KOPT-K1 (cell line): Measurements from ENCODE around the gene CD93.

ENCODE experiments used
- H3K27ac ChIP-seq: fragments of 200-600 bp; sonication (generic); 2 replicates; pipeline ENCODE4 v1.5.1; 2016; ENCODE audit warnings: antibody characterized with exemption, mild to moderate bottlenecking, low read depth, low read length; ENCODE audit not compliant: poor library complexity, severe bottlenecking
- H3K36me3 ChIP-seq: fragments of 200-600 bp; sonication (generic); 2 replicates; pipeline ENCODE4 v1.5.1; 2017; ENCODE audit warnings: antibody characterized with exemption, mild to moderate bottlenecking, low read length, moderate library complexity; ENCODE audit not compliant: insufficient read depth
- H3K9me3 ChIP-seq: fragments of 200-600 bp; sonication (generic); 2 replicates; pipeline ENCODE4 v1.5.1; 2017; ENCODE audit warnings: antibody characterized with exemption, low read length, mild to moderate bottlenecking; ENCODE audit not compliant: insufficient read depth, poor library complexity, severe bottlenecking

Gene CD93

DNA sequence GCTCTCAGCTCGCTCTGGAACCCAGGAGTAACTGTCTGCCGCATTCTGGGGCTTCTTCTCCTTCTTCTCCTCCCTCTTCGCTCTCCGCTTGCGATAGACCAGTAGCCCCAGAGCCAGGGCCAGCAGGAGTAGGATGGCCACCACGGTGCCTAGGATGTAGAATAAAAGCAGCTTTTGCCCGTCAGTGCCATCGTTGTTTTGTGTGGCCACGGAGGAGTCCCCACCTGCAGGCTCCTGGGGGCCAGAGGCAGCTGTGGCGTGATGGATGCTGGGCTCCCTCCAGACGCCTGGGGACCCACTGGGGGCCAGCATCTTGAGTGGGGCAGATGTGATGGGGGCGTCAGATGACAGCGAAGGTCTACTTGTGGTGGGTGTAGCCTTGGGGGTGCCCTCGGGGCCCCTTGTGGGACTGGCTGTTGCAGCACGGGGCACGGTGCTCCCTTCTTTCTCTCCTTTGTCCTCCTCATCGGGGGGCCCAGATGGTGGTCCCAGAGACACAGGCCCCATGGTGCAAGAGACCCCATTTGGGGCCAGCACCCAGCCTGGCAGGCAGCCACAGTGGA is 1.8 kb downstream of the CD93 start:
- Histone ChIP-seq H3K36me3 (no peaks in the 10 kb centered on the region), H3K9me3 (no peaks in the 10 kb centered on the region), H3K27ac (no peak overlapping the region)

DNA sequence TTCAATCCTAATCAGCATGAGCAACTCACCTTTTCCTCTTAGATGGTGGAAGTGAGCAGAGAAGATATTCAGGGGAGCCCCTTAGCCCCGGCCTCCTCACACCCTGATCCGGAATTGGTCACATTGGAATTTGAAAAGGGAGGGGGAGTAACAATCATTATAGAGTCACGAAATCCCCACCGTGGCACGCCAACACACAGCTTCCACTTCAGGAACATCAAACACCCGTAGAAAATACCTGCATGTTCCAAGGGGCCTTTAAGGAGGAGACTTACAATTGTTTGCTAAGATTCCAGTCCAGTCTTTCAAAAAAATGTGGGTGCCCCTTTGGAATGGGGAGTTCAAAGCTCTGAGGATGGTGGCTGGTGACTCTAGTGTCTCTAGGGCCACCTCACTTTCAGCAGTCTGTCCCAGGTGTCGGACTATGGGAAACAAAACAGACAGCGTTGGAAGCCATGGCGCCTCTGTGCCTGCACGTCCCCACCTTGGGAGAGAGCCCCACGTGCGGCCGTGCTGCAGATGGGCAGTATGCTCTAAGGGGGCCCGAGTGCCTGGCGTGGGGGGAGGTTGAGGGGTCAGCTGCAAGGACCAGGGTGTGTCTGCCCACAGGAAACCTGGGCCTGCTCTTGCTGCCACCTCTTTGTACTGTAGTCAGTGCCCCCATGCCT is 2.4 kb downstream of the CD93 start:
- Histone ChIP-seq H3K36me3 (no peaks in the 10 kb centered on the region), H3K27ac (no peak overlapping the region), H3K9me3 (no peaks in the 10 kb centered on the region)

DNA sequence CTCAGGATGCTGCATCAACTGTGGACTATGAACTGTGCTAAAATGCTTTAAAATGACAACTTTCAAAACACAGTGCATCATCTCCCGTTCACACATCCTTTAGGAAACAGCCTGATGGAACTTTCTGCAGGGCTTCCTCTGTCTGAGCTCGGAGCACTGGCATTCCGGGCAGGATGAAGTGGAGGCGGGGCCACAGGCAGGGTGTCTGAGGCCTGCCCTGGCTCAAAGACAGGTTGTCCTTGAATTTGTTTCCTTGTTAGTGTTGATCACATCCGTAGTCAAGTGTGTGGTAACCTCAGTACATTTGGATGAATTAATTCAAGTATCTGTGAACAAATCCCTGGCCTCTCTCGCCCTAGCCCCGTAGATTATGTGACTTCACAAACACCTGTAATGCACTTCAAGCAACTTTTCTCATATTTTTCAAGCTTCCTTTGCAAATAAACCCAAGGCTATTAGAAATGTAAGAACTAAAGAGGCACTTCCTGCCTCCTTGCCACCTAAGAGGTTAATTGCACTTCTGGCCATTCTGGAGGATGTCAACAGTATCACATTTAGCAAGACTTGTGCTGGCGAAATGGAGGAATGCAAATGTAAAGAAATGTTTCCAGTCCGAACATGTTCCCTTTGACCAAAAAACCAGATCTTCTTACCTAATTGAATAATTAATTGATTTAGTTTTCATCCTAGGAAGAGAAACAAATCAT is 3.1 kb downstream of the CD93 start:
- H3K27ac ChIP-seq = no peak overlapping the region
- no peaks in the 10 kb centered on the region for H3K36me3 ChIP-seq
- H3K9me3 ChIP-seq = no peaks in the 10 kb centered on the region

DNA sequence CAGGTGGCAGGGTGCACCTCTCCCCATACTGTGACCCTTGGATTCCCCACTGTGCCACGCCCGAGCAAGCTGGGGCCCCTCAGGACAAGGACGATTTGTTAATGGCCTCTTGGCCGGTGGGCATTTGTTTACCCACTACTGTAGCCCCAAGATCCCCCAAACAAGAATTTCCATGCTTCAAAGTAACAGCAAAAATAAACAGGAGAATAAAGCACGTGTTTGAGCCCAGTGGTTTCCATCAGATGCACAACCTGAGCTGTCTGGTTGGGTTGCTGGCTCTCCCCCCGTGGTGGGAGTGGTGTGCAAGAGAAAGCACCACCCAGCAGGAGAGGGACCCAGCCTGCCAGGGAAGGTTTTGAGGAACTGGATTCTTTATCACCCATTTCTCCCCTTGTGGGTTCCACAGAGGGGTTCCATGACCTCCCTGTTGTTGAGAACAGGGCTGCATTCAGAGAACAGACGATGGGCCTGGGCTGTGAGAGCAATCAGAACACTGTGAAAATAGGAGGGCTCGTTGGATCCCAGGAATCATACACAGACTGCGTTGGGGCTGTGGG is 4.8 kb downstream of the CD93 start:
- H3K36me3 ChIP-seq = no peaks in the 10 kb centered on the region
- no peak overlapping the region for H3K27ac ChIP-seq
- H3K9me3 ChIP-seq = no peaks in the 10 kb centered on the region

DNA sequence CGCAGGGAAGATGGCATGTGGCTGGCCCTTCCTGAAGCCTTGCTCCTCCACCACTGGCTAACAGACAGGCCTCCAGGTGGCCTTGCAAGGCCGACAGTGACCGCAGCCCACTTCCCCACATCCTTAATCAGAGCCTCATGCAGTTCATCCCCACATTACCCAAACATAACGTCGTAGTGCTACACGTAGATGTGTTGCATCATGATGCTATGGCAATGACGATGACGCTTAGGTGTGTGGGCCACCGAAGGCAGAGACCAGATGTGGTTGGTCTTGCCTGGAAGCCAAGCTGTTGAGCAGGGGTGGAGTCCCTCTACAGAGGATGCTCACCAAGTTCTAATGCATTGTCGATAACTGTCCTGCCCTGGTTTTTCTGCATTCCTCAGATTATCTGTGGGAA is 5.6 kb downstream of the CD93 start:
- Histone ChIP-seq H3K36me3 (no peaks in the 10 kb centered on the region), H3K27ac (no peak overlapping the region), H3K9me3 (no peaks in the 10 kb centered on the region)

DNA sequence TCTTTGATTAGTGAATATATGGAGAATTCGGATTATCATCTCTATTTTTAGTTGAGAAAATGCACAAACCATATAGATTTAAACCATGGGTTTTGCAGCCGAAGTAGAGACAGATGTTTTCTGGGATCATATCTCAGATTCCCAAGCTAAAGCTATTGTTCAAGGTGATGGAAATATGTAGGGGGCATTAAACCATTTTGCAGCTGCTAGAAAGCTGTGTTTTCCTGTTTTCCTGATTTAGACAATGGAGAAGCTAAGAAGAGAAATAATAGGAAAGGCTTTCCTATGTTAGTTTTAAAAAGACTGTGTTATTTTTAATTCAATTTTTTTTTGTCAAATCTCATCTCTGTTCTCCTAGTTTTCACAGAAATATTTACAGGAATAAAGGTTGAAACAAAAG is 6.2 kb downstream of the CD93 start:
- H3K27ac ChIP-seq = no peak overlapping the region
- H3K36me3 ChIP-seq = no peaks in the 10 kb centered on the region
- no peaks in the 10 kb centered on the region for H3K9me3 ChIP-seq

DNA sequence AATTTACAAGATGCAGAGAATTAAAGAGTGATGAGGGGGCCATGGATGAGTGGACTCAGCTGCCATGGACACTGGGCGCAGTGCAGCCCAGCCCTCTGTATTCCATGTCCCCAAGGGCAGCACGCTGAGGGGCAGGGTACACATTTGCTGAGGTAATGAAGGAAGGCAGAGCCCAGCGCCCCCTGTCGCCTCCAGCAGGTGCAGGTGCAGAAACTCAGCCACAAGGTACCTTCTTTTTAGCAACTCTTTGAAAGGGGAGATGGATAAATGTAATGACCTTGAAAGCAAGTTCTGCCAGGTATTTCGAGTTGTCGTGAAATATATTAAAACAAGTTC is 7.1 kb downstream of the CD93 start:
- no peak overlapping the region for H3K27ac ChIP-seq
- H3K36me3 ChIP-seq = no peaks in the 10 kb centered on the region
- H3K9me3 ChIP-seq = no peaks in the 10 kb centered on the region

DNA sequence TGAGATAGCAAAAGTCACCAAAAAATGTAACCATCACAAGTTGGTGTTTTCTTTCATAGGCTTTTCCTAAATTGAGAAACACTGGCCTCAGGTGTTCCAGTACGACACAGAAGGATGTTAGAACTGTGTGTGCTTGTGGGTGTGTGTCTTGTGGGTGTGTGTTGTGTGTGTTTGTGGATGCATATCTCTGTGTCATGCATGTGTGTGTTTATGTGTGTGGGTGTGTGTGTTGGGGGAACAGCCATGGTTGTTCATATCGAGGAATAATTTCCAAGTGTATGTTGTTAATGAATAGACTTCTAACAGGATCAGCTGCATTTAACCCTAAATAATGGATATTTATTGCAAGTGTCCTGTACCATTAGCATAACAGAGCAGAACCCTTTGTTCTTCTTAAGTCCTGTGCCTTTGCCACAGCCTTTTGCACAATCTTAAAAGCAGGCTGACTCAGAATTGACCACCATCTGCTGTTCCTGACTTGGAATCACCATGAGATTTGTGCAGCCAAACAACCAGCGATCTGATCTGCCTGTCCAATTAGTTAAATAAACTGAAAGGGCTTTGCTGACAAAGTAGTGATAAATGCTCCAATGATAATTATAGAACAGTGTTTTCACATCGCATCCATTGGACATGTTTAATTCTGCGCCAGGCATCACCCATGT is 7.6 kb downstream of the CD93 start:
- H3K36me3 ChIP-seq = no peaks in the 10 kb centered on the region
- H3K27ac ChIP-seq = no peak overlapping the region
- no peaks in the 10 kb centered on the region for H3K9me3 ChIP-seq

DNA sequence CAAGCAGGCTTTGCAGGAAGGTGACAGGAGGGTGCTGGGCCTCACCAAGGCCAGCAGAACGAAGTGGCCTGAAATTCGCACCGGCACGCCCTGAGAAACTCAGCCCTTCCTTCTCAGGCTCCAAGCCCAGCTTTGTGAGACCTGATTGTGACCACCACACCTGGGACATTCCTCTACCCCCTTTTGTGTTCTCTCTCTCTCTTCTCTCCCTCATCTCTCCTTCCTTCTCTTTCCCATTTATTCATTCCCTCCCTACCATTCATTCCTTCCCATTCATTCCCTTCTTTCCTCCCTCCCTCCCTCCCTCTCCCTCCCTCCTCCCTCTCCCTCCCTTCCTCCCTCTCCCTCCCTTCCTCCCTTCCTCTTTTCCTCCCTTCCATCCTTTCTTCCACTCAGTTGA is 8.8 kb downstream of the CD93 start:
- Histone ChIP-seq H3K9me3 (no peaks in the 10 kb centered on the region), H3K36me3 (no peaks in the 10 kb centered on the region), H3K27ac (no peak overlapping the region)

DNA sequence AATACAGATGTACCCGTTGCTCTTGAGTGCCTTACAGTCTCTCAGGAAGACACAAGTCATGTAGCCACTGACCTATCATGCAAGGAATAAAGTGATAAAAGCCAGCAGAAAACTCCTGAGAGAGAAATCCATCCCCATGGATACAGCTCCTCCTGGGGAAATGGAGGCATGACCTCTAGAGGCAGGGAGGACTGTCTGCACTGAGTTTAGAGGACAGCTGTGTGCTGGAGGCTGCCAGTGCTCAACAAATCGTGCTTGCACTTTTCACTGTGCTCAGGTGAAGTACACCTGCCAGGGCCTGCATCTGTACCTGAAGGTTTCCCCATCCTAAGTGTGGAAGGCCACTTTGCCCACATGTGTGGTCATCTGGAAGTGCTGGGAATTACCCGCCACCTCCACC is 12.1 kb downstream of the CD93 start:
- no peaks in the 10 kb centered on the region for H3K36me3 ChIP-seq
- no peaks in the 10 kb centered on the region for H3K9me3 ChIP-seq
- H3K27ac ChIP-seq = no peak overlapping the region

DNA sequence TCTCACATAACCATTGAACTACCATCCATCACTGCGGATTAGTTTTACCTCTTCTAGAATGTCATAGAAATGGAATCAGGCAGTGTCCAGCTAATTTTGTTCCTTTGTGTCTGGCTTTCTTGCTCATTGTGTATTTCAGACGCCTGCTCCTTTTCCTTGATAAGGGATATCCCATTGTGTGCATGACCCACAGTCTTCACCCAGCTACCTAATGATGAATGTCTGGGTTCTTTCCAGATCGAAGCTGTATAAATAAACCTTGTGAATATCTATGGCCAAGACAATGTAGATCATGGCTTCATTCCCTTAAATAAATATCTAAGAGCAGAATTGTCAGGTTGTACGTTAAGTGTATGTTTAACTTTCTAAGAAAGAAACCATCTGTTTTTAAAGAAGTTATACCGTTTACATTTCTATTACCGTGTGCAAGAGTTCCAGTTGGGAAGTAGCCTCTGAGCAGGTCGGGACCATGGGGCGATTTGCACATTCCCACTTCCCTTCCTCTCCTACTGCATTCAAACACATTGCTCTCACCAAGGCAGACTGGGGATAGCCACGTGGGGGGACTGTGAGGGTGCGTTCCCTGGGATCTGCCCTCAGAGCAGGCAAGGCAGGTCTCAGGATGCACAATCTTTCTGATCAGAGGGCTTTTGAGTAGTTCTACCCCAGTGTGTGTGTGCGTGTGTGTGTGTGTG is 13.1 kb downstream of the CD93 start:
- Histone ChIP-seq H3K36me3 (no peaks in the 10 kb centered on the region), H3K27ac (no peak overlapping the region), H3K9me3 (no peaks in the 10 kb centered on the region)

DNA sequence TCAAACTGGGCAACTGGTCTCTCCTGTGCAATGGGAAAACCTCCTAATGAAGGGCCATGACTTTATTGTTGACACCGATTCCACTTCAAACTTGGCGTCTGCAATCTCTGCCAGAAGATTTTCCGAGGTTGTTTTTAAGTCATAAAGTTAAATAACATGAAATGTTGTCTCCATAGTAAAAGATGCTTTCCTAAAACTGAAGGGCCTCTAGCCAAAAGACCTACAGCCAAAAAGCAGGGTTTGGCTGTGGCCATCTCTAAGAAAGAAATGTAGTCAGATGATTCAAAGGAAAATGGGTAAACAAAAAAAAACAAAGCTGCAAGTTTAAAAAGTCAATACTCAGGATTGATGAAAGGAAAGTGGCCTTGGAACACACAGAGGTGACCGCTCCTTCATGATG is 14.1 kb downstream of the CD93 start:
- Histone ChIP-seq H3K9me3 (no peaks in the 10 kb centered on the region), H3K27ac (no peak overlapping the region), H3K36me3 (no peaks in the 10 kb centered on the region)

DNA sequence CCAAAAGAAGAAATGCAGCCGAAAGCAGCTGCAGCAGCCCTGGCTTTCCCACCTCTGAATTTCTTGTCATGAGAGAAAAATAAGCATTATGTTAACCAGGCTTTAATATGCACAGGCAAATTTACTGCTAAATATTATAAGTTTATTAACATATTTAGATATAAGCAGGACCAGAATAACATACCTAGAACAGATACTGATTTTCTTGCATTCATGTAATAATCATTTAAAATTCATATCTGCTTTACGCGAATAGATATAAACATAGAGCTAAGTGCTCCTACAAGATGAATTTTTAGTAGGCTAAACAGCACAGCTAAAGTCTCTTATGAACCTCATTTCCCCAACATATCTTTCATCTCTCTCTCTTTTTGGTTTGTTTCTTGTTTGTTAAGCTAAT is 14.7 kb downstream of the CD93 start:
- H3K36me3 ChIP-seq = no peaks in the 10 kb centered on the region
- H3K27ac ChIP-seq = no peak overlapping the region
- no peaks in the 10 kb centered on the region for H3K9me3 ChIP-seq

DNA sequence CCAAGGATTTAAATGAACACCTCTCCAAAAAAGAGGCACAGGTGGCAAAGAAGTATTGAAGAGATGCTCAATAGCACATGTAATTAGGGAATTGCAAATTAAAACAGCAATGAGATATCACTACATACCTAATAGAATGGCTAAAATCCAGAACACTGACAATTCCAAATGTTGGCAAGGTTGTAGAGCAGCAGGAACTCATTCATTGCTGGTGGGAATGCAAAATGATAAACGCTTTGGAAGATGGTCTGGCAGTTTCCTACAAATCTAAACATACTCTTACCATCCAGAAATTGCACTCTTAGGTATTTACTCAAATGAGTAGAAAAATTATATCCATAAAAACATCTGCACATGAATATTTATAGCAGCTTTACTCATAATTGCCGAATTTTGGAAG is 17.0 kb downstream of the CD93 start:
- H3K9me3 ChIP-seq = no peaks in the 10 kb centered on the region
- no peak overlapping the region for H3K27ac ChIP-seq
- no peaks in the 10 kb centered on the region for H3K36me3 ChIP-seq

DNA sequence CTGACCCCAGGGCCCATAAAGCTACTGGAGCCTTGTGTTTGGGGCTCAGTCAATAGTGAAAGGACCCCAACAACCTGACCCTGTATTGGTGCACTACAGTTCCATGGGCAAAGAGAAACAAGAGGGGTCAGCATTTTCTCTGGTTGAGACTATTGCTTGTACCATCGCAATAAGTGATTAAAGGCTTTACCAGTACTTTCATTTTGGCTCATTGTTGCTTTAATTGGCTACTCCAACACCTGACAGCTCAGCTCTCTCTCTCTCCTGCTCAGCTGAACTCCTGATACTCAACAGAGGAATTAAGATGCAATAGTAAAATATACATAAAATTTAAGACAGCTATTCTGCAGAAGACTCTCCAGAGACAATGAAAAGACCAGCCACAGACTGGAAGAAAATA is 17.8 kb downstream of the CD93 start:
- no peaks in the 10 kb centered on the region for H3K9me3 ChIP-seq
- no peaks in the 10 kb centered on the region for H3K36me3 ChIP-seq
- no peak overlapping the region for H3K27ac ChIP-seq
